ENCODE results near the gene DDX17. TPM values are rescaled to one million over a fixed set of nuclear protein-coding genes. Genes with fewer than 3 reads are reported as not detected.

Gene DDX17
- total RNA-seq (2021; fragmentation: NEBNext Ultra II Directional; extraction: Animal tissue kit (Norgen Biotek cat#: 25700)) (441 and 448 TPM in 2 replicates), polyA plus RNA-seq (2011; rRNA removed) (437 and 698 TPM in 2 replicates), polyA minus RNA-seq (2011; rRNA and poly(A)+ RNA removed) (707 and 1,020 TPM in 2 replicates)
- 503 TPM for polyA plus RNA-seq (2011; cell fraction: cytosol; rRNA removed)
- 1,685 TPM for polyA plus RNA-seq (2011; cell fraction: nucleus; rRNA removed)
- 247 to 297 TPM (median 278 TPM) in 4 replicates for polyA plus RNA-seq (2012, experiment 1 of 2)
- 43.0 TPM for polyA plus RNA-seq (2012, experiment 2 of 2)
- 243 TPM for polyA plus RNA-seq (2013, experiment 1 of 2)
- polyA plus RNA-seq (2013, experiment 2 of 2), result 214 TPM
- 330 TPM for polyA minus RNA-seq (2011; cell fraction: cytosol; rRNA and poly(A)+ RNA removed)
- polyA minus RNA-seq (2011; cell fraction: nucleus; rRNA and poly(A)+ RNA removed), result 755 TPM
- long read RNA-seq, experiment 1, full-length matches to known transcripts, result 14 of 151 reads
- long read RNA-seq, experiment 1, partial matches to known transcripts, result 18 of 151 reads
- long read RNA-seq, experiment 1, other reads (novel, unspliced or antisense), result 119 of 151 reads
- long read RNA-seq, experiment 2, partial matches to known transcripts, result 1 of 14 reads
- long read RNA-seq, experiment 2, other reads (novel, unspliced or antisense), result 13 of 14 reads

- Histone ChIP-seq H3K23me2 (ENCODE audit: low read depth, low read length) (peaks cover 12% of the 10 kb centered on the region), H4K8ac (ENCODE audit: extremely low read depth, insufficient read depth, low read length) (peak within 1 kb of the TSS; percentile 100), H2BK20ac (ENCODE audit: low read length) (peak within 1 kb of the TSS; percentile 66; the same call in 1 of the 2 replicates), H4K20me1 (replicated peaks in 1 of 2; ENCODE audit: control insufficient read depth in 1 of 2, insufficient read depth in 2 of 2, low read length in 2 of 2) (peaks cover 16% of the 10 kb centered on the region in 2 experiments), H4K91ac (replicated peaks; ENCODE audit: insufficient read length, low read length) (peak within 1 kb of the TSS; percentile 99), H2BK5ac (ENCODE audit: low read depth, low read length) (peak within 1 kb of the TSS; percentile 100), H3K14ac (ENCODE audit: insufficient read length) (no peak within 1 kb of the TSS), H3K79me2 (ENCODE audit: control insufficient read depth in 1 of 2, insufficient read depth in 2 of 2, low read length in 2 of 2) (peaks cover 32 to 48% of the 10 kb centered on the region in 2 experiments), H3K27me3 (replicated peaks in 1 of 4; ENCODE audit: control insufficient read depth in 3 of 4, extremely low read depth in 1 of 4, insufficient read depth in 3 of 4, low read length in 3 of 4) (no peaks in the 10 kb centered on the region), H2AK5ac (ENCODE audit: low read depth, low read length) (peak within 1 kb of the TSS; percentile 95), H3K4me3 (ENCODE audit: extremely low read depth in 1 of 4, insufficient read depth in 2 of 4, low read depth in 3 of 4, low read length in 4 of 4) (peak within 1 kb of the TSS; percentile 89 to 99 (median 96)), H3K23ac (ENCODE audit: insufficient read length) (no peak within 1 kb of the TSS), H2BK120ac (replicated peaks; ENCODE audit: low read depth, low read length) (peak within 1 kb of the TSS; percentile 98), H3K9ac (replicated peaks in 1 of 4; ENCODE audit: extremely low read depth in 1 of 4, low read depth in 3 of 4, low read length in 3 of 4) (peak within 1 kb of the TSS; percentile 99 to 100 (median 100)), H3K36me3 (ENCODE audit: control insufficient read depth in 2 of 4, insufficient read depth in 4 of 4, low read length in 3 of 4) (peaks cover 0 to 36% (median 6%) of the 10 kb centered on the region in 4 experiments; a peak in 4 of 8 replicates), H4K5ac (ENCODE audit: insufficient read length, low read depth, low read length) (peak within 1 kb of the TSS; percentile 99), H3K4me1 (replicated peaks in 1 of 4; ENCODE audit: control insufficient read depth in 3 of 4, insufficient read depth in 4 of 4, low read length in 3 of 4) (peaks cover 0 to 11% (median 5%) of the 10 kb centered on the region in 4 experiments; a peak in 5 of 7 replicates), H3K9me3 (ENCODE audit: insufficient read depth in 2 of 2, low read depth in 1 of 2, low read length in 1 of 2) (no peaks in the 10 kb centered on the region), H2AFZ (ENCODE audit: low read length) (no peak within 1 kb of the TSS; the same call in 1 of the 2 replicates), H3K79me1 (ENCODE audit: low read depth, low read length) (0 out of 2 replicates have a peak, but pooled peaks cover 3% of the 10 kb centered on the region), H3K4me2 (ENCODE audit: insufficient read depth in 1 of 2, low read depth in 2 of 2, low read length in 2 of 2) (peak within 1 kb of the TSS; percentile 78 to 94), H3K56ac (replicated peaks; ENCODE audit: insufficient read length, low read depth, low read length) (peak within 1 kb of the TSS; percentile 99), H2BK15ac (ENCODE audit: low read length) (peak within 1 kb of the TSS; percentile 36; the same call in 1 of the 2 replicates), H3K4ac (replicated peaks; ENCODE audit: insufficient read length, low read depth, low read length) (peak within 1 kb of the TSS; percentile 98), H2BK12ac (ENCODE audit: low read depth, low read length) (peak within 1 kb of the TSS; percentile 99), H3K27ac (ENCODE audit: low read depth, low read length) (peak within 1 kb of the TSS; percentile 99), H3K18ac (ENCODE audit: extremely low read depth, low read length) (peak within 1 kb of the TSS; percentile 100)
- FAIRE-seq (peak; percentile 92), DNase-seq (ENCODE audit: low read depth in 1 of 2, low spot score in 2 of 2) (peak; percentile 78 to 96)
- CTCF ChIA-PET (ENCODE audit: partially characterized antibody), result no interaction called here
- WGBS, 2 experiments (ENCODE audit: extremely low coverage in 1 of 2, insufficient coverage in 1 of 2, insufficient read length in 1 of 2, insufficient replicate concordance in 2 of 2, low coverage in 1 of 2, low lambda C conversion rate in 2 of 2, missing lambda C conversion rate in 1 of 2), result 5% methylated on average over 76 of the region's 83 CpGs; no CpG with 5 or more reads in 1 of the 2 experiments
- POLR2A ChIA-PET (ENCODE audit: partially characterized antibody), result interaction anchor here (0.8 to 4.4 kb wide), 12 partner anchors 8 to 108 kb away, joined by 3 to 24 read pairs (median 4); no protein-coding TSS in a partner anchor
- peak; percentile 95 for TF ChIP-seq TBP (IDR thresholded peaks at IDR 0.05; ENCODE audit: low read depth, low read length)
- peak; percentile 94; the same call in 1 of the 2 replicates for TF ChIP-seq PHF8 (conservative IDR thresholded peaks at IDR 0.05; ENCODE audit: low read depth, low read length)
- TF ChIP-seq CEBPB (IDR thresholded peaks at IDR 0.05; ENCODE audit: low read depth, low read length), result no peak
- no peak for TF ChIP-seq CBX5 (IDR thresholded peaks at IDR 0.05; ENCODE audit: low read depth, low read length)
- no peak for TF ChIP-seq SAP30 (IDR thresholded peaks at IDR 0.05; ENCODE audit: insufficient read depth, insufficient replicate concordance, low read length)
- TF ChIP-seq YY1 (IDR thresholded peaks at IDR 0.05; ENCODE audit: low read depth, low read length), result peak; percentile 99
- TF ChIP-seq RXRA (IDR thresholded peaks at IDR 0.05; ENCODE audit: insufficient read depth, low read depth, low read length), result no peak
- TF ChIP-seq KDM5A (IDR thresholded peaks at IDR 0.05; ENCODE audit: low read length), result no peak
These were observed at the start of gene DDX17 for GRCh38 chr22:38506118-38506962. DDX17 (minus strand) TSS chr22:38506311.
